AG08395 (cell line): Measurements from ENCODE around the gene PLCL1.
A peak's percentile ranks its signal among the peaks of the same experiment; 100 is the strongest.

Source experiments
- DNase-seq: peaks from one replicate; pipeline ENCODE4 v3.0.0; 2012; ENCODE audit warnings: mixed read lengths, low spot score

The PLCL1 gene

GRCh38 chr2:197954328-197954727 lies 149.9 kb downstream of the PLCL1 start:
- no peak for DNase-seq

GRCh38 chr2:197958592-197959150 lies 154.3 kb downstream of the PLCL1 start:
- DNase-seq = no peak

- no peak for DNase-seq
These were observed 155.0 kb downstream of the PLCL1 start for GRCh38 chr2:197959383-197959782.

- no peak for DNase-seq
These were observed 156.4 kb downstream of the PLCL1 start for GRCh38 chr2:197960786-197961185.

GRCh38 chr2:197964720-197965119 lies 160.3 kb downstream of the PLCL1 start:
- no peak for DNase-seq

DNA sequence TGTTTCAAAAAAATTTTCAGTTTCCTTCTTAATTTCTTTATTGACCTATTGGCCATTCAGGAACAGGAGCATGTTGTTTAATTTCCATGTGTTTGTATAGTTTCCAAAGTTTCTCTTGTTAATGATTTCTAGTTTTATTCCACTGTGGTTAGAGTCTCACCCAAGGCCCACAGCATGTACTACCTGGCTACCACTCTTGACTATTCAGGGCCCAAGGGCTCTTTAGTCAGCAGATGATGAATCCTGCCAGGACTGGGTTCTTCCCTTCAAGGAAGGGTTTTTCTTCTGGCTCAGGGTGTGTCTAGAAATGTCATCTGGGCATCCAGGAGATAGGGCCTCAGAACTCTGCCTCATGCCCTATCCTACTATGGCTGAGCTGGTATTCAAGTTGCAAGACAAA lies 161.4 kb downstream of the PLCL1 start:
- DNase-seq = no peak

DNA sequence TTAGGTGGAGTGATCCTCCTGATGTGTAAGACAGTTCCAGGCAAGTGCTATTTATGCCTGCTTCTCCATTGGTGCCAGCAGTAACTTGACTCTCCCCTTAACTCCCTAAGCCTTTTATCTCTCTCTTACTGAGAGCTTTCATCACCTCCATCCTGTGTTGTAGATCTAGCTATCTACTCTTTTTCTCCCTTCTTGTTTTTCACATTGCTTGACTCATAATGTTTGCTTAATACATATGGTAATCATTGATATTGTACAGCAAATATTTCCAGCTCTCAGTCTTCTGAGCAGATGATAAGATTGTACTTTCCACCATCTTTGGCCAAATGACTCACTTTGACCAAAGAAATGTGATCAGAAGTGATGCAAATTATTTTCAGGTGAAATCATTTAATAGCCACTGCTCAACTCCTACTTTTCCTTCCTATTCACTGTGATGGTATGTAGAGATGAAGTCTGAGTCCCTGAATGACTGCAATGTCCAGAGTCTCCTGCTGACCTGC lies 165.0 kb downstream of the PLCL1 start:
- peak; percentile 47 for DNase-seq

- DNase-seq = peak; percentile 62
These were observed 167.7 kb downstream of the PLCL1 start for GRCh38 chr2:197972061-197972460.

DNA sequence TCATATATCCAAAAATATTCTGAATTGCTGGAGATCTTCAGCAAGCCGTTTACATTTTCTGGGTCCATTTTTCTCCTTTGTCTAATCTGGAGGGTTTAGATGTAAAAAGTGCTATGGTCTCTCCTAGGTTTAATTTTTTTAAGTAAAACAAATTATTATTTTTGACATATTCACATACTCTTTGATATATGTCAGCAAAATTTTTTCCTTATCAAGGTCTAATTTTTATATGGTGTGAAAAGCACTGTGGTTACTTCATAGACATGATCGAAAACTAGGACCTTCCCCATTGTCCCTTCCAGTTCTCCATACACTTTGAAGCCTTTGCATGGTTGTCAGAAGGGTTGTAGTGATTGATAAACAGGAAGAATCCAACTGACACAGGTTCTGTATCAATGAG lies 168.2 kb downstream of the PLCL1 start:
- DNase-seq = no peak

DNA sequence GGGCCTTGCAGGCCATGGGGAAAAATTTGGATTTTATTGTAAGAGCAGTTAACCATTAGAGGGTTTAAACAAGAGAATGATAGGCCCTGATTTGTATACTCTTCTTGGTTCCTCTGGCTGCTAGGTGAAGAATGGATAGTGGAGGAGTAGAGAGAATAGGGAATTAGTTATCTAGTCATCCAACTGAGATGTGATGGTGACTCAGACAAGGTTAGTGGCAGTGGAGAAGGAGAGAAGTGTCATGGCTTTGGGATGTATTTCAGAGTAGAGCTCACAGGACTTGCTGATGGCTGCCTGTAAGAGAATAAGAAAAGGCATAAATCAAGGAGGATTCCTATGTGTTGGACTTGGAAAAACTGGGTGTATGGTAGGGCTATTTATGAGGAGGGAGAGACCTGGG lies 169.4 kb downstream of the PLCL1 start:
- DNase-seq = no peak

- no peak for DNase-seq
These were observed 171.6 kb downstream of the PLCL1 start for GRCh38 chr2:197975931-197976519.

- DNase-seq = no peak
These were observed 174.6 kb downstream of the PLCL1 start for GRCh38 chr2:197978971-197979370.

- no peak for DNase-seq
These were observed 178.2 kb downstream of the PLCL1 start for GRCh38 chr2:197982565-197982964.

- DNase-seq = no peak
These were observed 180.7 kb downstream of the PLCL1 start for GRCh38 chr2:197985029-197985638.

GRCh38 chr2:197986977-197987376 lies 182.6 kb downstream of the PLCL1 start:
- DNase-seq = no peak

DNA sequence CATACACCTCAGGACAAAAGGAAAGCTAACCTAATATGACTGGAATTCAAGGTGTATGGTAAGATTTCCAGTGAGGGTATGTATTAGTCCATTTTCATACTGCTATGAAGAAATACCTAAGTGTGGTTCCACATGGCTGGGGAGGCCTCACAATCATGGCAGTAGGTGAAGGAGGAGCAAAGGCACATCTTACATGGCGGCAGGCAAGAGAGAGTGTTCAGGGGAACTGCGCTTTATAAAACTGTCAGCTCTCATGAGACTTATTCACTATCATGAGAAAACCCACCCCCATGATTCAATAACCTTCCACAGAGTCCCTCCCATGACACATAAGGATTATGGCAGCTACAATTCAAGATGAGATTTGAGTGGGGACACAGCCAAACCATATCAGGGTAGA lies 186.0 kb downstream of the PLCL1 start:
- no peak for DNase-seq

- DNase-seq = no peak
These were observed 188.2 kb downstream of the PLCL1 start for GRCh38 chr2:197992482-197993133.

DNA sequence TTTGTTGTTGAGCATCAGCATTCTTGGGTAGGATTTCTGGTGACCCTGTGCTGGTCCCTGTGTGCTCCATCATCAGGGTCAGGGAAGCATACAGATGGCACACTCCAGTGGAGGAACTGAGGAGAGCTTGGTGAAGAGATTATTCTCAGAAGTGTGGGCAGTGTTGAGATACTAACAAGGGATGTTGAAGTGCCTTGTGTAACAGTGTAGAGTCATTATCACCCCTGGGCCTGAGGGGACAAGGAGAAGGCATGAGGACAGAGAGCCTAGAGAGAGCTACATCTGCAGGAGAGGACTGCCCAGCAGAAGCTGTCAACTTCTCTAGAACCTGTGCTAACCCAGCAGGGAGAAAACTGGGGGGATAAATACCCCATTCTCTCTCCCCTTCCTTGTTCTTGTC lies 189.0 kb downstream of the PLCL1 start:
- DNase-seq = no peak

DNA sequence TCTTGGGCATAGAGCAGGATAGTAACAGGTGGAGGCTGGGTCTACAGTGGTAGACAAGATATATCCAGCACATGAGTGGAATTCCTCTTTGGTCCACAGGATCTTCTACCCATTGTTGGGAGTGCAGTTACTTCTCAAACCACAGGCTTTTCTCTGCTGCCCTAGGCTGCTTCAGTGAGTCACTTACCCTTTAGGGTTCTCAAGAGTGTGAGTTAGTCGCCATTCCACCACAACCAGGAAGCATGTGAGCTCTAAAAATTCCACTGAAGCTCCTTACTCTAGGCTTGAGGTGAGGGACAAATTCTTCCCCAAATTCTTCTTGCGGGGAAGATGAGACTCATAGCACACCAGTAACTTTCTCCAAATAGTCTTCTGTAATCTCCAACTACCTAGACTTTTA lies 189.4 kb downstream of the PLCL1 start:
- DNase-seq = peak; percentile 72

- no peak for DNase-seq
These were observed 190.4 kb downstream of the PLCL1 start for GRCh38 chr2:197994751-197995150.

DNA sequence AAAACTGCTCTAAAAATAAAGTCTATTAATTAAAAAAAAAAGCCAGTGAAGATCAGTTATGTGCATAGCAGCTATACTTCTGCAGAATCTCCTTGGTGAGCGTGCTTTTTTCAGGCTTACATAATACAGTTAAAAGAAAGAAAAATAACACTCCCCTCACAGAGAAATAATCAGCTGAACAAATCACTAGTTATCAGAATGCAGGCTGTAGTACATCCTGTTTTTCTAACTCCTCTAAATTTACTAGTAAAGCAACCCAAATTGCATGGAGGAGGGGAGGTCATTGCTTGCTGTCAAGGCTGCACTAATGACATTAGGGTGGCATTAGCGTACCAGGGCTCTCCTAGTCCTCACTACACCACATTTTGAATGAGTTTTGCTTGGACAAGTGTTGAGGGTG lies 192.2 kb downstream of the PLCL1 start:
- no peak for DNase-seq

- no peak for DNase-seq
These were observed 192.7 kb downstream of the PLCL1 start for GRCh38 chr2:197997083-197997541.

DNA sequence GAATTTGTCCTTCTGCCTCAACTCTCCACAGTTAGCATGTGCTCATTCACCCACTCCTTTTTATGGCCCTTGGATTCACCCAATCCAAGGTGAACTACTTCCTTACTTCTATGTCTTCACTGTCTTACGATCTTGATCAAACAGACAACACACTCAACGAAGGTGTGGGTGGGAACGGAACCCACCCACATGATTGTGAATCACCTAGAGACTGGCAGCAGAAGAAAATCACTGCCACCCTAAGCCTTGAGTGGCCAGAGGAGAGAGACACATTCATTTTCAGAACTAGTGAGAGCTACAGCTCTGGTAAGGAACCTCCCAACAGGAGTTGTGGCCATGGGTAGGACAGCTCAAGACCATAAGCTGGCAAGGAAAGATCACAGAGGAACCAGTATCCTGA lies 194.3 kb downstream of the PLCL1 start:
- no peak for DNase-seq
